GM12891 (cell line): ENCODE results near the gene ETAA1.

ENCODE experiments used
- DNase-seq: peaks from one replicate; pipeline ENCODE4 v3.0.0; 2011; ENCODE audit warnings: low spot score; ENCODE audit not compliant: insufficient read length
- FAIRE-seq: peaks from 2 replicates; lab custom pipeline; 2011; peaks lifted over from hg19 to GRCh38; lab: Jason Lieb, UNC
- PAX5 ChIP-seq: IDR thresholded peaks from 2 replicates; pipeline ENCODE4 v1.6.1; 2011; ENCODE audit warnings: low read length, moderate library complexity, mild to moderate bottlenecking; ENCODE audit not compliant: insufficient read depth, severe bottlenecking
- POLR2A ChIP-seq: IDR thresholded peaks from 2 replicates; pipeline ENCODE4 v1.6.1; 2011; ENCODE audit warnings: low read depth, low read length, control low read depth
- POLR2AphosphoS5 ChIP-seq: IDR thresholded peaks from 2 replicates; pipeline ENCODE4 v1.6.1; 2011; ENCODE audit warnings: low read depth, low read length, control low read depth
- POU2F2 ChIP-seq: IDR thresholded peaks from 2 replicates; pipeline ENCODE4 v1.6.1; 2011; ENCODE audit warnings: low read depth, mild to moderate bottlenecking, control low read depth, low read length, moderate library complexity
- SPI1 ChIP-seq: IDR thresholded peaks from 2 replicates; pipeline ENCODE4 v1.6.1; 2011; ENCODE audit warnings: low read depth, low read length, control low read depth
- TAF1 ChIP-seq: IDR thresholded peaks from 2 replicates; pipeline ENCODE4 v1.6.1; 2011; ENCODE audit warnings: low read depth, low read length, control low read depth

Gene ETAA1

DNA sequence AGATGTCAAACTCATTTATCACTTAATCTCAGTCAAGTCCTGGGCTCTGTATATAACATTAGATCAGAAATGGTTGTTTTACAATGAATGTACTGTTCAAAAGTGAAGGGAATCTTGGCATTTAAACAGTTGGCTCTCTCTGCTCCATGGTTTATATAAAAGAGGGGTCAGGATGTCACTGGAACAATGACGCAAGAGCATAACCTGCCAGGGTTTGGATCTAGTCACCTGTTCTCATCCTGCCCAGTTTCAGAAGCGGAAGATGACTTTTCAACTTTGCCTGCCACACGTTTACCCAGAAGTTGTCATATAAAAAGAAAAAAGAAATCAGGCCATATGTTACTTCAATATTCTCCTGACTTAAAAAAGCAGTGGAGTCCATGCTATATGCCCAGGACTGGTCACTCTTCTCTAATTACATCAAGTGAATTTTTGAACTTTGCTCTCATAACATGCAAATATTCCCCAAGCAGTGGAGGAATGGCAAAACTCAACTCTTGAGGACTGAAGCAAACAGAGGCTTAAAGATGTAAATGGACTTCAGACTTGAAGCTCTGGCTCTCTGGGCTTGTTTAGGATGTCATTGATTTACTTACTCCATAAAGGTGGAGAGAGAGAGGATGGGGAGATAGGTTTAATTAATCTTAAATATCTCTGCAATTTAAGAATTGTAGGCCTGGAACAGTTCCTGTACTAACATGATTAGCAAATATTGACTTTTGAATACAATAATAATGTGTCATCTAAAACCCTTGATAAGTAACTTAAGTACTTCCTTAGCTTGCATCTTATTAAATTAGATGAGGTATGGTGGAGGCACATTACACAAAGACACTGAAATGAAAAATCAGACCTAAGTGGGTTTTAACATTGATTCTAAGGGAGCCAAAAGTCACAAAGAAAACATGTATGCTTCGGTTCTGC lies 58.3 kb downstream of the ETAA1 start:
- no peak for DNase-seq

DNA sequence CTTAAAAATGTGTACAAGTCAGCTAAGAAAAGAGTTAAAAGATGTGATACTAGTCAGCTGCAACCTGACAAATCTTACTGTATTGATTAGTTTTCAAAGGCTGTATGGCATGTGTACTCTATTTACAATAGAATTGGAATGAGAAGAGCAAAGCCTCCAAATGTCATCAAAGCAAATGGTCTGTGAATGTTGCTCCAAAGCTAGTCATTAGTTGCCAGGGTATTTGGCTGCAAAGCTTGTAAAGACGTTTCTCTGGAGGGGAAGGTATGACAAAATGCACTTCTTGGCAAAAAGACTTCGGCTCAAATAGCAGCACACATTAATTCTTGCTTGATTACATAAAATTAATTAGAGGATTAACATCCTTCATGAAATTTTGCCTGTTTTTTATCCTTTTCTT lies 59.3 kb downstream of the ETAA1 start:
- DNase-seq (no peak), FAIRE-seq (no peak)
- TF ChIP-seq POLR2A (no peak), PAX5 (no peak), POU2F2 (no peak), POLR2AphosphoS5 (no peak)

More for the DNA sequence above, 58.3 kb downstream of the ETAA1 start:
- TF ChIP-seq POLR2AphosphoS5 = no peak
- no peak for TF ChIP-seq TAF1
- TF ChIP-seq SPI1 = no peak
- TF ChIP-seq POU2F2 = no peak
- TF ChIP-seq PAX5 = no peak
- FAIRE-seq = no peak

DNA sequence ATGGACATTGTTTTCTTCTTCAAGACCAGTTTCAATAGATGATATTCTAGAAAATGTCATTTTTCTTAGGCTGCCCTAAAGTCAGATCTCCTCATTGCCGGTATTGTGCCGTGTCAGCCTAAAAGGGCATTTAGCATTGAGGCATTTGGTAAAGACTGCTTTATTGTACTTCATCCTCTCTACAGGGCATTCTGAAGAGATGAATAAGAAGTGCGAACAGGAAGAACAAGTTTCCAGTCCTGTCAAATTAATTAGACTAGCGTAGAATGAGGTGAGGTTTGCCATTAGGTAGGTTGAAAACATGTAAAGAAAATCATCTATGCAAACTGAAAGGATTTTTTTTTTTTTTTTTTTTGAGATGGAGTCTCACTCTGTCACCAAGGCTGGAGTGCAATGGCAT lies 60.6 kb downstream of the ETAA1 start:
- FAIRE-seq = no peak
- TF ChIP-seq POU2F2 = no peak
- no peak for TF ChIP-seq TAF1
- no peak for TF ChIP-seq SPI1
- no peak for TF ChIP-seq PAX5
- no peak for TF ChIP-seq POLR2AphosphoS5
- no peak for TF ChIP-seq POLR2A
- DNase-seq = no peak

DNA sequence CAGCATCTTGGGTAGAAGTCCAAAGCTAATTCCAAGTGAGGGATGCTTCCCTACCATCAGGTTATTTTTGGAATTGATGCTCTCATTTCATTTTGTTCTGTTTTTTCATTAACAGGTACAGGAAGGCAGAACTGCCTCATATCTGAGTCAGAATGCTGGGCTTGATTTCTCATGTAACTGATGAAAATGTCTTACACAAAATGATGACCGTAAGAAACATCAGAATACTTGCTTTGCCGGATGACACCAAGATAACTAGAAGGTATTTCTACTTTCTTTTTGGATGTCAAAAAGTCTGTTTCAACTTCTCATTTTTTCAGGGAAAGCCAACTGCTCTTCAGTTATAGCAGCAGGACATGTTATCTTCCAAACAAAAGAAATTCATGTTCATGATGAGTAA lies 62.6 kb downstream of the ETAA1 start:
- no peak for TF ChIP-seq PAX5
- no peak for TF ChIP-seq TAF1
- no peak for TF ChIP-seq POLR2AphosphoS5
- no peak for TF ChIP-seq SPI1
- no peak for TF ChIP-seq POU2F2
- TF ChIP-seq POLR2A = no peak
- no peak for FAIRE-seq

More for the DNA sequence above, 62.6 kb downstream of the ETAA1 start:
- no peak for DNase-seq
